IMR-90 (cell line): ENCODE results near the gene MOB3B. TPM values are rescaled to one million over a fixed set of nuclear protein-coding genes. Genes with fewer than 3 reads are reported as not detected.

ENCODE experiments used
- ATAC-seq: fragments of 200-7000 bp; cut with Tn5 transposase; 2 replicates; pipeline ENCODE4 v1.9.1; 2020; ENCODE audit warnings: low read depth, mild to moderate bottlenecking, moderate library complexity
- BruUV-seq: library from RNA; stranded (reverse); fragments of 400-500 nt; replicated peaks from 2 replicates; lab custom pipeline; 2021; lab: Mats Ljungman, UMichigan
- CTCF ChIA-PET: fragments of 300-600 bp; formaldehyde crosslinking; extraction: SDS; loops from one replicate; lab custom pipeline; 2021; ENCODE audit warnings: antibody characterized with exemption; lab: Yijun Ruan, JAX
- POLR2A ChIA-PET: fragments of 300-600 bp; sonication (Branson Sonifier 250); formaldehyde crosslinking; loops from one replicate; lab custom pipeline; 2022; ENCODE audit warnings: antibody characterized with exemption; ENCODE audit not compliant: unreplicated experiment; lab: Charles Lee
- DNase-seq: peaks from one replicate; pipeline ENCODE4 v3.0.0; 2013
- H2AFZ ChIP-seq: replicated peaks from 2 replicates; pipeline ENCODE3; 2013; ENCODE audit warnings: low read length, mild to moderate bottlenecking; ENCODE audit not compliant: poor library complexity
- H2AK5ac ChIP-seq: 2 replicates; pipeline ENCODE4 v1.6.1; 2013; ENCODE audit warnings: low read depth, low read length, inconsistent platforms
- H2AK9ac ChIP-seq: replicated peaks from 2 replicates; pipeline ENCODE3; 2013; ENCODE audit warnings: mild to moderate bottlenecking, low read depth, low read length, moderate library complexity; ENCODE audit not compliant: poor library complexity
- H2BK120ac ChIP-seq: 2 replicates; pipeline ENCODE4 v1.6.1; 2013; ENCODE audit warnings: low read depth, low read length, inconsistent platforms
- H2BK15ac ChIP-seq: 3 replicates; pipeline ENCODE4 v1.6.1; 2013; ENCODE audit warnings: low read depth, low read length, inconsistent platforms
- H2BK20ac ChIP-seq: 2 replicates; pipeline ENCODE4 v1.6.1; 2013; ENCODE audit warnings: low read depth, mild to moderate bottlenecking, inconsistent platforms, low read length, moderate library complexity
- H2BK5ac ChIP-seq: 2 replicates; pipeline ENCODE4 v1.6.1; 2013; ENCODE audit warnings: mild to moderate bottlenecking, low read depth, low read length, inconsistent platforms; ENCODE audit not compliant: poor library complexity, severe bottlenecking
- H3K14ac ChIP-seq: replicated peaks from 2 replicates; pipeline ENCODE4 v1.6.1; 2013; ENCODE audit warnings: low read depth, low read length, inconsistent platforms
- H3K18ac ChIP-seq: 2 replicates; pipeline ENCODE4 v1.6.1; 2013; ENCODE audit warnings: low read depth, low read length, control low read depth
- H3K23ac ChIP-seq: 2 replicates; pipeline ENCODE4 v1.6.1; 2013; ENCODE audit warnings: low read depth, low read length, inconsistent platforms
- H3K27ac ChIP-seq: 2 replicates; pipeline ENCODE4 v1.5.1; 2013; ENCODE audit warnings: mild to moderate bottlenecking, control low read depth, low read length; ENCODE audit not compliant: insufficient read depth
- H3K27me3 ChIP-seq: 2 replicates; pipeline ENCODE4 v1.6.1; 2013; ENCODE audit warnings: low read length; ENCODE audit not compliant: control insufficient read depth, insufficient read depth
- H3K36me3 ChIP-seq: 2 replicates; pipeline ENCODE4 v1.6.1; 2013; ENCODE audit warnings: low read length, mixed read lengths; ENCODE audit not compliant: control insufficient read depth, insufficient read depth
- H3K4ac ChIP-seq: 2 replicates; pipeline ENCODE4 v1.6.1; 2013; ENCODE audit warnings: low read depth, low read length, inconsistent platforms
- H3K4me1 ChIP-seq: 2 replicates; pipeline ENCODE4 v1.6.1; 2013; ENCODE audit warnings: low read length, mixed read lengths; ENCODE audit not compliant: control insufficient read depth, insufficient read depth
- H3K4me2 ChIP-seq: 2 replicates; pipeline ENCODE4 v1.6.1; 2013; ENCODE audit warnings: low read depth, mild to moderate bottlenecking, control low read depth, low read length, moderate library complexity
- H3K4me3 ChIP-seq: 2 replicates; pipeline ENCODE4 v1.5.1; 2013; ENCODE audit warnings: low read depth, mild to moderate bottlenecking, control low read depth, low read length, moderate library complexity; ENCODE audit not compliant: insufficient read depth
- H3K56ac ChIP-seq: 2 replicates; pipeline ENCODE4 v1.6.1; 2013; ENCODE audit warnings: low read length, inconsistent platforms; ENCODE audit not compliant: insufficient read depth; ENCODE audit errors: extremely low read depth
- H3K79me1 ChIP-seq, 2 experiments: 2 replicates each; pipeline ENCODE4 v1.6.1; 2013; ENCODE audit warnings: low read length in 2 of 2, inconsistent platforms in 1 of 2, low read depth in 1 of 2
- H3K9ac ChIP-seq: 2 replicates; pipeline ENCODE4 v1.6.1; 2013; ENCODE audit warnings: low read depth, low read length, control low read depth
- H3K9me1 ChIP-seq: 2 replicates; pipeline ENCODE4 v1.6.1; 2013; ENCODE audit warnings: low read length, inconsistent platforms; ENCODE audit not compliant: insufficient read depth
- H3K9me3 ChIP-seq: 2 replicates; pipeline ENCODE4 v1.6.1; 2013; ENCODE audit warnings: low read length; ENCODE audit not compliant: control insufficient read depth, insufficient read depth
- H4K20me1 ChIP-seq: 2 replicates; pipeline ENCODE4 v1.6.1; 2013; ENCODE audit warnings: low read length, inconsistent platforms; ENCODE audit not compliant: insufficient read depth
- H4K5ac ChIP-seq: 2 replicates; pipeline ENCODE4 v1.6.1; 2013; ENCODE audit warnings: mild to moderate bottlenecking, low read depth, low read length, control low read depth
- H4K8ac ChIP-seq, 2 experiments: 2 replicates each; pipeline ENCODE4 v1.6.1; 2013; ENCODE audit warnings: low read depth in 2 of 2, low read length in 2 of 2, control low read depth in 1 of 2, inconsistent platforms in 1 of 2
- H4K91ac ChIP-seq: 2 replicates; pipeline ENCODE4 v1.6.1; 2013; ENCODE audit warnings: low read depth, low read length, inconsistent platforms; ENCODE audit not compliant: insufficient read depth
- BHLHE40 ChIP-seq: fragments of 150-350 bp; IDR thresholded peaks from 2 replicates; pipeline ENCODE4 v1.6.1; 2016; ENCODE audit warnings: mild to moderate bottlenecking, low read depth, low read length
- CEBPB ChIP-seq: IDR thresholded peaks from 2 replicates; pipeline ENCODE4 v1.6.1; 2012; ENCODE audit warnings: low read depth, low read length, improper control_type of control experiment
- CHD1 ChIP-seq: IDR thresholded peaks from 2 replicates; pipeline ENCODE4 v1.6.1; 2012; ENCODE audit warnings: low read depth, low read length, improper control_type of control experiment
- CTCF ChIP-seq: conservative IDR thresholded peaks from 2 replicates; pipeline ENCODE4 v1.5.1; 2012; ENCODE audit warnings: mild to moderate bottlenecking, low read depth, low read length, improper control_type of control experiment
- ELK1 ChIP-seq: fragments of 150-350 bp; IDR thresholded peaks from 2 replicates; pipeline ENCODE4 v1.6.1; 2016; ENCODE audit warnings: low read depth, mild to moderate bottlenecking, low read length, moderate library complexity, borderline replicate concordance
- FOS ChIP-seq: fragments of 150-350 bp; IDR thresholded peaks from 2 replicates; pipeline ENCODE4 v1.6.1; 2016; ENCODE audit warnings: low read depth, low read length
- MAFK ChIP-seq: IDR thresholded peaks from 2 replicates; pipeline ENCODE4 v1.6.1; 2012; ENCODE audit warnings: low read depth, low read length, improper control_type of control experiment
- MAZ ChIP-seq: IDR thresholded peaks from 2 replicates; pipeline ENCODE4 v1.6.1; 2012; ENCODE audit warnings: low read depth, mild to moderate bottlenecking, low read length, improper control_type of control experiment, moderate library complexity, borderline replicate concordance
- MXI1 ChIP-seq: IDR thresholded peaks from 2 replicates; pipeline ENCODE4 v1.6.1; 2012; ENCODE audit warnings: low read depth, mild to moderate bottlenecking, low read length, moderate library complexity, borderline replicate concordance
- NFE2L2 ChIP-seq: fragments of 150-350 bp; IDR thresholded peaks from 2 replicates; pipeline ENCODE4 v1.6.1; 2016; ENCODE audit warnings: low read depth, mild to moderate bottlenecking, low read length
- POLR2A ChIP-seq: IDR thresholded peaks from 2 replicates; pipeline ENCODE4 v1.6.1; 2012; ENCODE audit warnings: mild to moderate bottlenecking, low read depth, low read length
- RAD21 ChIP-seq: IDR thresholded peaks from 2 replicates; pipeline ENCODE4 v1.6.1; 2012; ENCODE audit warnings: low read length, improper control_type of control experiment
- RCOR1 ChIP-seq: IDR thresholded peaks from 2 replicates; pipeline ENCODE4 v1.6.1; 2012; ENCODE audit warnings: mild to moderate bottlenecking, low read length, improper control_type of control experiment; ENCODE audit not compliant: insufficient replicate concordance
- RFX5 ChIP-seq: IDR thresholded peaks from 2 replicates; pipeline ENCODE4 v1.8.0; 2012; ENCODE audit warnings: low read depth, mild to moderate bottlenecking, low read length, moderate library complexity
- SMC3 ChIP-seq: fragments of 150-350 bp; IDR thresholded peaks from 2 replicates; pipeline ENCODE4 v1.6.1; 2016; ENCODE audit warnings: low read depth, mild to moderate bottlenecking, antibody characterized with exemption, low read length, moderate library complexity
- USF2 ChIP-seq: fragments of 150-350 bp; IDR thresholded peaks from 2 replicates; pipeline ENCODE4 v1.6.1; 2017; ENCODE audit warnings: mild to moderate bottlenecking, antibody characterized with exemption, low read length, low read depth
- WGBS, 2 experiments: methylation state at CpG; one replicate each; pipeline versions ENCODE4 v1.1.5 to v1.1.7; 2013; ENCODE audit warnings: missing lambda C conversion rate in 2 of 2; ENCODE audit not compliant: insufficient read length in 1 of 2; ENCODE audit errors: extremely low coverage in 2 of 2; 5-methylcytosine and 5-hydroxymethylcytosine counted together
- dilution Hi-C: fragments of 300-500 bp; cut with HindIII; formaldehyde crosslinking; loops from one replicate; pipeline ENCODE4 v1.14.3; 2018; ENCODE audit warnings: low sequenced_read_pairs; ENCODE audit not compliant: unreplicated experiment
- in situ Hi-C: fragments of 300-500 bp; cut with MboI; formaldehyde crosslinking; loops from 3 replicates; pipeline ENCODE4 v1.14.3; 2019; ENCODE audit warnings: low sequenced_read_pairs, inconsistent platforms, mixed read lengths
- intact Hi-C: fragments of 100-400 bp; cut with micrococcal nuclease; formaldehyde crosslinking; loops from 2 replicates; pipeline ENCODE4 v1.10.0; 2022
- polyA plus RNA-seq, 3 experiments: library from polyadenylated mRNA; depleted of rRNA; stranded (reverse); fragments of >200 nt; gene quantifications; 2 replicates each; pipeline ENCODE4 v1.2.3, GENCODE V29; 2012; ENCODE audit warnings: low replicate concordance in 1 of 3
- total RNA-seq: library from RNA; depleted of rRNA; stranded (reverse); fragments of >200 nt; gene quantifications from 2 replicates; pipeline ENCODE4 v1.2.3, GENCODE V29; 2012

The MOB3B gene
- total and polyA plus RNA-seq, 2 of the 4 experiments (the other 2 are of a cell fraction): under 0.01 to 0.02 TPM

- dilution Hi-C loops: no loop called here
Observed at GRCh38 chr9:27445057-27445595, 84.5 kb downstream of the MOB3B start.

More at GRCh38 chr9:27445057-27445595, 84.5 kb downstream of the MOB3B start:
- Histone ChIP-seq H4K5ac (no peak overlapping the region), H2AK5ac (no peak overlapping the region), H2BK120ac (no peak overlapping the region), H3K4me3 (no peak overlapping the region), H2AK9ac (no peak overlapping the region), H3K23ac (no peak overlapping the region), H3K27me3 (no peaks in the 10 kb centered on the region), H3K56ac (no peak overlapping the region), H3K4ac (no peak overlapping the region), H4K20me1 (no peaks in the 10 kb centered on the region), H2BK20ac (no peak overlapping the region), H3K9ac (no peak overlapping the region), H3K27ac (no peak overlapping the region), H2BK15ac (no peak overlapping the region), H2AFZ (no peak overlapping the region), H3K9me1 (no peaks in the 10 kb centered on the region), H3K36me3 (no peaks in the 10 kb centered on the region), H2BK5ac (no peak overlapping the region), H4K91ac (no peak overlapping the region), H3K4me1 (no peaks in the 10 kb centered on the region), H3K4me2 (no peak overlapping the region), H4K8ac (no peak overlapping the region), H3K18ac (no peak overlapping the region), H3K14ac (no peak overlapping the region), H3K79me1 (no peaks in the 10 kb centered on the region), H3K9me3 (no peaks in the 10 kb centered on the region)
- WGBS, 2 experiments: no CpG with 5 or more reads among the region's 5 CpGs
- in situ Hi-C loops (no loop called here), intact Hi-C loops (no loop called here)
- no peak for TF ChIP-seq USF2
- no peak for TF ChIP-seq MXI1
- no peak for TF ChIP-seq CEBPB
- TF ChIP-seq NFE2L2: no peak
- TF ChIP-seq CHD1: no peak
- no peak for TF ChIP-seq POLR2A
- no peak for TF ChIP-seq RFX5
- TF ChIP-seq ELK1: no peak
- TF ChIP-seq MAFK: no peak
- TF ChIP-seq RAD21: no peak
- TF ChIP-seq RCOR1: no peak
- TF ChIP-seq BHLHE40: no peak
- no peak for TF ChIP-seq MAZ
- TF ChIP-seq FOS: no peak
- TF ChIP-seq SMC3: no peak
- TF ChIP-seq CTCF: no peak
- ChIA-PET CTCF (no interaction called here), POLR2A (no interaction called here)
- no TSS peak for BruUV-seq
- no peak for DNase-seq
- ATAC-seq: no peak
